ENCODE results near the gene CRKL. TPM values are rescaled to one million over a fixed set of nuclear protein-coding genes. Genes with fewer than 3 reads are reported as not detected.

The CRKL gene
- polyA plus RNA-seq, 2 of the 4 experiments (the other 2 are of a cell fraction), result 21.4 to 22.8 TPM

DNA sequence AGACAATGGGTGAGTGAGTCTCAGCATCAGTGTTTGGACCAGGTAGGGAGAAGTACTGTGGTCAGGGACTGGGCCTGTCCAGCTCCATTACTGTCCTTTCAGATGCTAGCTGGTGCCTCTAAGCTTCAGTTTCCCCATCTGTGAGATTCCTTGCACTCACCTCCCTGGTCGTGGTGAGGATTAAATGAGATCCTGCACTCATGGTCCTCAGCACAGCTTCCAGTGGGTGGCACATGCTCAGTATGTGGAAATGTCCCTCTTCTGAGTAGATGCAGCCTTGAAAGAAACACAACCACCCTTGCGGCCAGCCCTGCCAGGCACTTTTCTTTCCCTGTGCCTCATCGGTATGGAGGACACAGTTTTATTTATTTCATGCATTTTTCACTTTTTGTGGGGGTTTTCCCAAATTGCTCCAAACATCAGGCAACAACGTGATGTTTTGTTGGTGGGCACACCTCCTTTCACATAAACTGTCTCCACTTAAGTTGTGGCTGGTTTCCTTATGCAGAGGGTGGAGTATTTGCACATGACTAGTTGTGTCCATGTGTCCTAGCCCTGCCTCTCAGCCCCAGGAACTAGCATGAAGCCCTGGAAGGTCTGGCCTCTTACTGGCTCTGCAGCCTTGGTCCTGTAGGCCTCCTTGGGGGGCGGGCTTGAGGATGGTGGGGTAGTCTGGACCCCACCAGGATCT lies 66.0 kb downstream of the CRKL start (continued):
- TF ChIP-seq JUN (IDR thresholded peaks at IDR 0.05) (no peak), TFCP2L1 (CRISPR knock-in tag; IDR thresholded peaks at IDR 0.05) (no peak)

GRCh38 chr22:20985720-20986119 lies 68.5 kb downstream of the CRKL start:
- FAIRE-seq, result no peak
- no peak overlapping the region for H3K4me2 ChIP-seq
- ChIA-PET POLR2A (no interaction called here), CTCF (interaction anchor here (1.0 kb wide), 1 partner anchor 100 kb away, joined by 3 read pairs; no protein-coding TSS in a partner anchor)
- 89% methylated on average over 4 of the region's 7 CpGs for WGBS (ENCODE audit: missing lambda C conversion rate)
- H3K27ac ChIP-seq, result no peak overlapping the region
- H3K4me3 ChIP-seq, result no peak overlapping the region
- no peaks in the 10 kb centered on the region for H3K9me3 ChIP-seq
- no peak for ATAC-seq
- DNase-seq (ENCODE audit: low read depth in 1 of 2, low spot score in 1 of 2), result no peak
- H3K4me1 ChIP-seq, result peaks cover 11% of the 10 kb centered on the region; the same call in 2 of the 3 replicates
- no peak for TF ChIP-seq EP300 (IDR thresholded peaks at IDR 0.05)
- TF ChIP-seq POLR2AphosphoS2 (conservative IDR thresholded peaks at IDR 0.05; ENCODE audit: low read length), result no peak
- no peak for TF ChIP-seq CEBPB (IDR thresholded peaks at IDR 0.05)
- no peak for TF ChIP-seq HES2 (IDR thresholded peaks at IDR 0.05)
- no peak for TF ChIP-seq JUNB (IDR thresholded peaks at IDR 0.05)
- TF ChIP-seq JUN (IDR thresholded peaks at IDR 0.05), result no peak
- no peak for TF ChIP-seq HEYL (CRISPR knock-in tag; IDR thresholded peaks at IDR 0.05)

DNA sequence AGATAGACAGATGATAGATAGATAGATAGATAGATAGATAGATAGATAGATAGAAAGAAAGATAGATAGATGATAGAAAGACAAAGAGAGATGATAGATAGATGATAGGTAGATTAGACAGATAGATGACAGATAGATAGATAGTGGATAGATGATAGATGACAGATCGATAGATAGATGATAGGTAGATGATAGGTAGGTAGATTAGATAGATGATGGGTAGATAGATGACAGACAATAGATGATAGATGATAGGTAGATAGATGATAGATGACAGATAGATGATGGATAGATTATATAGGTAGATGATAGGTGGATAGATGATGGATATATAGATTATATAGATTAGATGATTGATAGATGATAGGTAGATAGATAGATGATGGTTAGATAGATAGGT lies 69.2 kb downstream of the CRKL start:
- ATAC-seq, result no peak
- TF ChIP-seq POLR2AphosphoS2 (conservative IDR thresholded peaks at IDR 0.05; ENCODE audit: low read length) (no peak), TP53 (CRISPR knock-in tag; IDR thresholded peaks at IDR 0.05) (no peak), POLR2A (IDR thresholded peaks at IDR 0.05; ENCODE audit: low read length) (no peak)
- H3K4me1 ChIP-seq, result peaks cover 6% of the 10 kb centered on the region; the same call in 2 of the 3 replicates
- no peak overlapping the region for H3K4me2 ChIP-seq
- no peak for DNase-seq (ENCODE audit: low read depth in 1 of 2, low spot score in 1 of 2)
- H3K9me3 ChIP-seq, result no peaks in the 10 kb centered on the region
- no peak overlapping the region for H3K4me3 ChIP-seq
- WGBS (ENCODE audit: missing lambda C conversion rate), result 62% methylated on average over 1 of the region's 1 CpG
- H3K27ac ChIP-seq, result no peak overlapping the region
- FAIRE-seq, result no peak
- ChIA-PET POLR2A (no interaction called here), CTCF (no interaction called here)

- WGBS (ENCODE audit: missing lambda C conversion rate), result 85% methylated on average over 10 of the region's 14 CpGs
- CTCF ChIA-PET, result interaction anchor here (1.3 to 1.4 kb wide), 2 partner anchors 98 to 102 kb away, joined by 3 read pairs; no protein-coding TSS in a partner anchor
- DNase-seq (ENCODE audit: low read depth in 1 of 2, low spot score in 1 of 2), result no peak
- Histone ChIP-seq H3K4me1 (peaks cover 6% of the 10 kb centered on the region; the same call in 2 of the 3 replicates), H3K27ac (no peak overlapping the region), H3K9me3 (no peaks in the 10 kb centered on the region), H3K4me3 (no peak overlapping the region), H3K4me2 (no peak overlapping the region)
- POLR2A ChIA-PET, result no interaction called here
- TF ChIP-seq, protein P1, sequence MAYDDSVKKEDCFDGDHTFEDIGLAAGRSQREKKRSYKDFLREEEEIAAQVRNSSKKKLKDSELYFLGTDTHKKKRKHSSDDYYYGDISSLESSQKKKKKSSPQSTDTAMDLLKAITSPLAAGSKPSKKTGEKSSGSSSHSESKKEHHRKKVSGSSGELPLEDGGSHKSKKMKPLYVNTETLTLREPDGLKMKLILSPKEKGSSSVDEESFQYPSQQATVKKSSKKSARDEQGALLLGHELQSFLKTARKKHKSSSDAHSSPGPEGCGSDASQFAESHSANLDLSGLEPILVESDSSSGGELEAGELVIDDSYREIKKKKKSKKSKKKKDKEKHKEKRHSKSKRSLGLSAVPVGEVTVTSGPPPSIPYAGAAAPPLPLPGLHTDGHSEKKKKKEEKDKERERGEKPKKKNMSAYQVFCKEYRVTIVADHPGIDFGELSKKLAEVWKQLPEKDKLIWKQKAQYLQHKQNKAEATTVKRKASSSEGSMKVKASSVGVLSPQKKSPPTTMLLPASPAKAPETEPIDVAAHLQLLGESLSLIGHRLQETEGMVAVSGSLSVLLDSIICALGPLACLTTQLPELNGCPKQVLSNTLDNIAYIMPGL (CRISPR knock-in tag; IDR thresholded peaks at IDR 0.05; ENCODE audit: borderline replicate concordance), result no peak
- TF ChIP-seq EHF (CRISPR knock-in tag; IDR thresholded peaks at IDR 0.05) (no peak), KDM1A (IDR thresholded peaks at IDR 0.05; ENCODE audit: low read depth) (no peak), EHMT2 (IDR thresholded peaks at IDR 0.05; ENCODE audit: low read depth) (no peak), PHF8 (IDR thresholded peaks at IDR 0.05; ENCODE audit: borderline replicate concordance, low read depth) (no peak), KDM5A (IDR thresholded peaks at IDR 0.05) (no peak), CBX8 (IDR thresholded peaks at IDR 0.05) (no peak), CEBPB (IDR thresholded peaks at IDR 0.05) (no peak), MAZ (IDR thresholded peaks at IDR 0.05; ENCODE audit: borderline replicate concordance, low read depth, low read length) (no peak), USF2 (IDR thresholded peaks at IDR 0.05) (no peak), HES2 (IDR thresholded peaks at IDR 0.05) (no peak), FOXS1 (CRISPR knock-in tag; IDR thresholded peaks at IDR 0.05) (no peak), HDAC2 (IDR thresholded peaks at IDR 0.05) (no peak), POLR2A (IDR thresholded peaks at IDR 0.05; ENCODE audit: low read length) (no peak), NFE2L2 (conservative IDR thresholded peaks at IDR 0.05; ENCODE audit: low read length) (no peak), RFX5 (IDR thresholded peaks at IDR 0.05) (no peak), MYC (IDR thresholded peaks at IDR 0.05; ENCODE audit: borderline replicate concordance, low read length) (no peak), ZC3H11A (IDR thresholded peaks at IDR 0.05) (no peak), EP300 (IDR thresholded peaks at IDR 0.05) (no peak), REST (IDR thresholded peaks at IDR 0.05) (no peak)
- no peak for FAIRE-seq
- no peak for ATAC-seq
These were observed 70.2 kb downstream of the CRKL start for GRCh38 chr22:20987375-20987774.

Measured in A549 (cell line).